ENCODE measurements around the gene DEPDC1B.
"Not testable (repeated sequence)": the region's sequence is repeated elsewhere in the genome, so short reads cannot be mapped to it uniquely, and the experiment has no call there.

Gene DEPDC1B, protein sequence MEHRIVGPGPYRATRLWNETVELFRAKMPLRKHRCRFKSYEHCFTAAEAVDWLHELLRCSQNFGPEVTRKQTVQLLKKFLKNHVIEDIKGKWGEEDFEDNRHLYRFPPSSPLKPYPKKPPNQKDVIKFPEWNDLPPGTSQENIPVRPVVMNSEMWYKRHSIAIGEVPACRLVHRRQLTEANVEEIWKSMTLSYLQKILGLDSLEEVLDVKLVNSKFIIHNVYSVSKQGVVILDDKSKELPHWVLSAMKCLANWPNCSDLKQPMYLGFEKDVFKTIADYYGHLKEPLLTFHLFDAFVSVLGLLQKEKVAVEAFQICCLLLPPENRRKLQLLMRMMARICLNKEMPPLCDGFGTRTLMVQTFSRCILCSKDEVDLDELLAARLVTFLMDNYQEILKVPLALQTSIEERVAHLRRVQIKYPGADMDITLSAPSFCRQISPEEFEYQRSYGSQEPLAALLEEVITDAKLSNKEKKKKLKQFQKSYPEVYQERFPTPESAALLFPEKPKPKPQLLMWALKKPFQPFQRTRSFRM

DNA sequence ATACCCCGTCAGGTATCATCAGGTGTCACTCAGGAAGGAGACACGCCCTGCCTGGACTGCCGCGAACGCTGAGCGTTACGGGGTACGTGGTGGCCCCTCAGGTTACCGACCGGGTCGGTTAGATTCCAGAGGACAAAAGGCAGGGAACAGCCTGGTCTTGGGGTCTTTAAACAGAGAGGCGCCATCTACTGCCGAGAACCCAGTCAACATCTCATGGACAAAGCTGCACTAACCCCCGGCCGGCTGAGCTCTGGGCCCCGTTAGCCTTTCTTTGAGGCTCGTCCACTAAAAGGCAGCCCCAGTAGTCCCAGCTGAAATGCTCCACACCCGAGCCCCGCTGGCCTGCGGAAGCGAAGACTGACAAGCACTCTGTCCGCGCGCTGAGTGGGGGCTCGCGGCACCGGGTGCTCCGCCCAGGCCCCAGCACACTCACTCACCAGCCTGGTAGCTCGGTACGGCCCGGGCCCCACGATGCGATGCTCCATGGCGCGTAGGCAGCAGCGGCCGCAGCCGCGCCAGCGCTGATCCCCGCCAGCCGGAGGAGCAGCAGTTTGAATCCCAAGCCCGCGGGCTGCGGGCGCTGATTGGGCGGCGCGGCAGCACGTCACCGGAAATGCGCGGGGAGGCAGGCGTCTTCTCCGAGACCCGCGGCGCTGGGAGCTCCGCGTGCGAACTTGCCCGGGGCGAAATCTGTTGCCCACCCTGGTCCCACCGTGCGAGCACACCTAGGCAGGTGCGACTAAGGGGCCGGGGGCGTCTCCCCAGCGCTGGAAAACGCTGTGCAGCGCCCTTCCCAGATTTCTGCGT lies at the start of gene DEPDC1B:
DEPDC1B (minus strand) TSS at position 558 of the 807 bp plus-strand sequence; CDS start at position 485, 73 bp downstream.
- H3K4me3 ChIP-seq (ENCODE audit: low read depth, low read length), result peak within 1 kb of the TSS; percentile 85
- TF ChIP-seq CTCF (IDR thresholded peaks at IDR 0.05; ENCODE audit: borderline replicate concordance, insufficient read depth, low read depth, low read length), result peak; percentile 32; the same call in 1 of the 2 replicates

- TF ChIP-seq CTCF (IDR thresholded peaks at IDR 0.05; ENCODE audit: borderline replicate concordance, insufficient read depth, low read depth, low read length), result no peak
Observed at GRCh38 chr5:60744682-60745081, 44.7 kb upstream of the DEPDC1B start.

DNA sequence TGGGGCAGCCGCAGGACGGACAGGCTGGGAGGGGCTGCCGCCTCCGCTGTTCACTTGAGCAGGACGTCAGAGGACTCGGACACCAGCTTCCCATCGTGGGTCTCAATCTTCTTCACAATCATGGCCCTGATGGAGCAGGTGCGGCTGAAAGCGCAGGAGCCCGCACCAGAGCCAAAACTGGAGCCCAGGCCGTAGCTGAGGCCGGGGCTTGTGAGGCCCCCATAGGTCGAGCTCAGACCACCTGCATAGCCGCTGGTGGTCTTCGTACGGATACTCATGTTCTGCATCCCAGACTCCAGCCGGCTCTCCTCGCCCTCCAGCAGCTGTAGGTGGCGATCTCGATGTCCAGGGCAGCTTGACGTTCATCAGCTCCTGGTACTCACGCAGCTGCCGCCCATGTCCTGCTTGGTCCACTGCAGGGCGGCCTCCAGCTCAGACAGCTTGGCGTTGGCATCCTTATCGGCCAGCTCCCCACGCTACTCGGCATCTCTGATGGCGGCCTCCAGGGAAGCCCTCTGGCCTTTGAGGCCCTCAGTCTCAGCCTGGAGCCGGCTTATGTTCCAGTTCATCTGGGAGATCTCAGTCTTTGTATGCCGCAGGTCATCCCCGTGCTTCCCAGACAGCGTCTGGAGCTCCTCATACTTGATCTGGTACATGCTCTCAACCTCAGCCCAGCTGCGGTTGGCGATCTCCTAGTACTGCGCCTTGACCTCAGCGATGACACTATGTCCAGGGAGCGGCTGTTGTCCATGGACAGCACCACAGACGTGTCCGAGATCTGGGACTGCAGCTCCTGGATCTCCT lies 43.7 kb upstream of the DEPDC1B start:
- H3K4me3 ChIP-seq (ENCODE audit: low read depth, low read length), result no peak overlapping the region
- no peak for TF ChIP-seq CTCF (IDR thresholded peaks at IDR 0.05; ENCODE audit: borderline replicate concordance, insufficient read depth, low read depth, low read length)

More at GRCh38 chr5:60744682-60745081, 44.7 kb upstream of the DEPDC1B start:
- no peak overlapping the region for H3K4me3 ChIP-seq (ENCODE audit: low read depth, low read length)

DNA sequence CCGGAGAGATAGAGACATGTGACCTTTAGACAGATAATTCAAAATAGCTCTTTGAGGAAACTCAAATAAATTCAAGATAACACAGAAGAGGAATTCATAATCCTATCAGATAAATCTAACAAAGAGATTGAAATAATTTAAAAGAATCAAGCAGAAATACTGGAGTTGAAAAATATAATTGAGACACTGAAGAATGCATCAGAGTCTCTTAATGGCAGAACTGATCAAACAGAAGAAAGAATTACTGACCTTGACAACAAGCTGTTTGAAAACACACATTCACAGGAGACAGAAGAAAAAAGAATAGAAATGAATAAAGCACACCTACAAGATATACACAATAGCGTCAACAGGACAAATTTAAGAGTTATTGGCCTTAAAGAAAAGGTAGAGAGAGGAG lies 40.4 kb upstream of the DEPDC1B start:
- no peak overlapping the region for H3K4me3 ChIP-seq (ENCODE audit: low read depth, low read length)
- TF ChIP-seq CTCF (IDR thresholded peaks at IDR 0.05; ENCODE audit: borderline replicate concordance, insufficient read depth, low read depth, low read length), result no peak

- H3K4me3 ChIP-seq (ENCODE audit: low read depth, low read length), result no peak overlapping the region
- no peak for TF ChIP-seq CTCF (IDR thresholded peaks at IDR 0.05; ENCODE audit: borderline replicate concordance, insufficient read depth, low read depth, low read length)
Observed at GRCh38 chr5:60738933-60739332, 39.0 kb upstream of the DEPDC1B start.

GRCh38 chr5:60738461-60738860 lies 38.5 kb upstream of the DEPDC1B start:
- no peak overlapping the region for H3K4me3 ChIP-seq (ENCODE audit: low read depth, low read length)
- TF ChIP-seq CTCF (IDR thresholded peaks at IDR 0.05; ENCODE audit: borderline replicate concordance, insufficient read depth, low read depth, low read length), result no peak

- H3K4me3 ChIP-seq (ENCODE audit: low read depth, low read length), result not testable (repeated sequence)
Observed at GRCh38 chr5:60730858-60731257, 30.9 kb upstream of the DEPDC1B start.
